B cell (primary cell): ENCODE measurements around the gene OR51I2. TPM values are rescaled to one million over a fixed set of nuclear protein-coding genes. Genes with fewer than 3 reads are reported as not detected.

Source experiments
- ATAC-seq: fragments of 200-7000 bp; cut with Tn5 transposase; one replicate; pipeline ENCODE4 v1.10.0; 2021; ENCODE audit warnings: low read depth, mild to moderate bottlenecking, moderate number of reproducible peaks, moderate library complexity
- CTCF ChIA-PET: fragments of 350-600 bp; sonication (Branson Sonifier 250); formaldehyde crosslinking; loops from one replicate; lab custom pipeline; 2021; ENCODE audit warnings: antibody characterized with exemption, inconsistent platforms; lab: Charles Lee
- POLR2A ChIA-PET: fragments of 350-600 bp; sonication (Branson Sonifier 250); formaldehyde crosslinking; loops from one replicate; lab custom pipeline; 2021; ENCODE audit warnings: antibody characterized with exemption; lab: Charles Lee
- DNase-seq: peaks from one replicate; pipeline ENCODE4 v3.0.0; 2013
- H2AFZ ChIP-seq: 2 replicates; pipeline ENCODE4 v1.6.1; 2012; ENCODE audit warnings: mild to moderate bottlenecking, low read depth, low read length; ENCODE audit not compliant: insufficient read depth, poor library complexity, severe bottlenecking
- H3K27ac ChIP-seq, 2 donors: 1 replicate in 1 of 2; 2 replicates in 1 of 2; pipeline ENCODE4 v1.5.1; 2012 to 2013; ENCODE audit warnings: low read length in 2 of 2, mild to moderate bottlenecking in 2 of 2, moderate library complexity in 1 of 2
- H3K27me3 ChIP-seq, 4 experiments: fragments of 200-600 bp in 1 of 4; sonication (generic) in 1 of 4; replicated peaks in 1 of 4; 1 replicate in 2 of 4; 2 replicates in 2 of 4; pipeline versions ENCODE4 v1.6.1 to v1.7.0; 2013 to 2016; ENCODE audit warnings: low read length in 3 of 4, mild to moderate bottlenecking in 2 of 4, mixed read lengths in 1 of 4, moderate library complexity in 1 of 4; ENCODE audit not compliant: insufficient read depth in 4 of 4, control insufficient read depth in 3 of 4; ENCODE audit errors: control extremely low read depth in 1 of 4
- H3K36me3 ChIP-seq, 2 experiments: replicated peaks in 1 of 2; 1 replicate in 1 of 2; 2 replicates in 1 of 2; pipeline versions ENCODE4 v1.6.1 to v1.7.1; 2013; ENCODE audit warnings: low read length in 1 of 2; ENCODE audit not compliant: insufficient read depth in 2 of 2, control insufficient read depth in 1 of 2; ENCODE audit errors: control extremely low read depth in 1 of 2, extremely low read depth in 1 of 2
- H3K4me1 ChIP-seq, 2 donors: fragments of 200-600 bp in 1 of 2; sonication (generic) in 1 of 2; 1 replicate in 1 of 2; 2 replicates in 1 of 2; pipeline versions ENCODE4 v1.5.1 to v1.6.1; 2013 to 2017; ENCODE audit warnings: low read length in 2 of 2; ENCODE audit not compliant: control insufficient read depth in 2 of 2, insufficient read depth in 2 of 2
- H3K4me2 ChIP-seq: replicated peaks from 2 replicates; pipeline ENCODE3; 2012; ENCODE audit warnings: mild to moderate bottlenecking, low read depth, low read length; ENCODE audit not compliant: poor library complexity, severe bottlenecking
- H3K4me3 ChIP-seq, 5 experiments: fragments of 200-600 bp in 1 of 5; sonication (generic) in 1 of 5; 1 replicate in 3 of 5; 2 replicates in 2 of 5; pipeline versions ENCODE4 v1.5.1 to v1.7.0; 2011 to 2016; ENCODE audit warnings: low read length in 4 of 5, mild to moderate bottlenecking in 4 of 5, low read depth in 2 of 5, control low read depth in 1 of 5, moderate library complexity in 1 of 5; ENCODE audit not compliant: insufficient read depth in 1 of 5; ENCODE audit errors: control extremely low read depth in 1 of 5, extremely low read depth in 1 of 5
- H3K79me2 ChIP-seq: fragments of 200-600 bp; sonication (generic); one replicate; pipeline ENCODE4 v1.6.0; 2016; ENCODE audit warnings: low read length; ENCODE audit not compliant: control insufficient read depth, insufficient read depth
- H3K9ac ChIP-seq: fragments of 200-600 bp; sonication (generic); 2 replicates; pipeline ENCODE4 v1.6.1; 2017; ENCODE audit warnings: mild to moderate bottlenecking, low read length, moderate library complexity
- H3K9me3 ChIP-seq, 3 donors: one replicate each; pipeline versions ENCODE4 v1.6.1 to v1.7.1; 2013; ENCODE audit warnings: low read length in 2 of 3; ENCODE audit not compliant: control insufficient read depth in 2 of 3, insufficient read depth in 1 of 3; ENCODE audit errors: control extremely low read depth in 1 of 3
- H4K20me1 ChIP-seq: 2 replicates; pipeline ENCODE4 v1.6.0; 2012; ENCODE audit warnings: mild to moderate bottlenecking, low read length; ENCODE audit not compliant: insufficient read depth, control insufficient read depth, poor library complexity, severe bottlenecking
- H3K27ac Mint-ChIP-seq: one replicate; pipeline ENCODE4 v1.8.0; 2021; ENCODE audit warnings: mixed read lengths
- H3K27me3 Mint-ChIP-seq: one replicate; pipeline ENCODE4 v1.8.0; 2021; ENCODE audit warnings: mixed read lengths
- H3K4me1 Mint-ChIP-seq: one replicate; pipeline ENCODE4 v1.8.0; 2021; ENCODE audit warnings: mixed read lengths
- H3K4me3 Mint-ChIP-seq: one replicate; pipeline ENCODE4 v1.8.0; 2021; ENCODE audit warnings: mixed read lengths
- H3K9me3 Mint-ChIP-seq: one replicate; pipeline ENCODE4 v1.8.0; 2022; ENCODE audit warnings: mixed read lengths; ENCODE audit not compliant: insufficient read depth
- CTCF ChIP-seq: fragments of 200-600 bp; IDR thresholded peaks from one replicate; pipeline ENCODE4 v1.8.0; 2022; ENCODE audit warnings: antibody characterized with exemption, mild to moderate bottlenecking
- EZH2 ChIP-seq: IDR thresholded peaks from 2 replicates; pipeline ENCODE4 v1.6.1; 2012; ENCODE audit warnings: borderline replicate concordance, low read depth, mild to moderate bottlenecking, moderate library complexity, low read length; ENCODE audit not compliant: insufficient read depth, poor library complexity, severe bottlenecking
- WGBS: methylation state at CpG from one replicate; pipeline ENCODE4 v1.1.5; 2013; ENCODE audit warnings: missing lambda C conversion rate; ENCODE audit not compliant: insufficient coverage; 5-methylcytosine and 5-hydroxymethylcytosine counted together
- intact Hi-C: fragments of 100-400 bp; cut with micrococcal nuclease; formaldehyde crosslinking; loops from one replicate; pipeline ENCODE4 v1.10.0; 2022
- polyA minus RNA-seq: library from RNA; depleted of rRNA, polyadenylated mRNA; stranded (reverse); fragments of >200 nt; gene quantifications from 2 replicates; pipeline ENCODE4 v1.2.3, GENCODE V29; 2012
- polyA plus RNA-seq: library from polyadenylated mRNA; depleted of rRNA; stranded (reverse); fragments of >200 nt; gene quantifications from 2 replicates; pipeline ENCODE4 v1.2.3, GENCODE V29; 2012
- total RNA-seq, 2 donors: library from RNA; stranded (reverse); fragments of 120-200 nt in 1 of 2; gene quantifications; 1 replicate in 1 of 2; 2 replicates in 1 of 2; pipeline versions ENCODE4 v1.2.3 to v1.2.4, GENCODE V29; 2013 to 2022

Gene OR51I2
- total RNA-seq (not detected in 2 replicates), polyA plus RNA-seq (not detected in 2 replicates), polyA minus RNA-seq (not detected in 2 replicates)
- total RNA-seq (2013) = not detected

- Histone ChIP-seq H3K4me1 (no peaks in the 10 kb centered on the region), H3K36me3 (no peaks in the 10 kb centered on the region), H3K27ac (no peak within 1 kb of the TSS), H3K9me3 (no peaks in the 10 kb centered on the region), H4K20me1 (no peaks in the 10 kb centered on the region), H3K9ac (no peak within 1 kb of the TSS), H3K4me2 (no peak within 1 kb of the TSS), H2AFZ (no peak within 1 kb of the TSS), H3K4me3 (no peak within 1 kb of the TSS), H3K27me3 (no peaks in the 10 kb centered on the region), H3K79me2 (no peaks in the 10 kb centered on the region)
- WGBS = 100% methylated on average over 1 of the region's 2 CpGs
- ChIA-PET POLR2A (no interaction called here), CTCF (no interaction called here)
- intact Hi-C loops = no loop called here
- H3K27ac Mint-ChIP-seq = no peak within 1 kb of the TSS
- no peak for ATAC-seq
- H3K27me3 Mint-ChIP-seq = peaks cover 15% of the 10 kb centered on the region
- H3K4me3 Mint-ChIP-seq = no peak within 1 kb of the TSS
- DNase-seq = no peak
- H3K4me1 Mint-ChIP-seq = no peaks in the 10 kb centered on the region
- TF ChIP-seq EZH2 = no peak
- H3K9me3 Mint-ChIP-seq = no peaks in the 10 kb centered on the region
Observed at GRCh38 chr11:5449023-5449422, at the start of gene OR51I2. Gene OR51I2, plus strand, starts transcription at chr11:5449323. Its CDS starts 4,166 bp downstream, at chr11:5453489.

- ChIA-PET CTCF (no interaction called here), POLR2A (no interaction called here)
- Mint-ChIP-seq H3K4me1 (no peaks in the 10 kb centered on the region), H3K9me3 (no peaks in the 10 kb centered on the region), H3K27ac (no peak overlapping the region), H3K4me3 (no peak overlapping the region), H3K27me3 (peaks cover 14% of the 10 kb centered on the region)
- ATAC-seq (no peak), DNase-seq (no peak)
- Histone ChIP-seq H3K4me2 (no peak overlapping the region), H3K27me3 (peaks cover 0 to 9% (median 0%) of the 10 kb centered on the region in 4 experiments), H3K4me1 (no peaks in the 10 kb centered on the region), H2AFZ (no peak overlapping the region), H3K36me3 (no peaks in the 10 kb centered on the region), H4K20me1 (no peaks in the 10 kb centered on the region), H3K9me3 (peaks cover 0 to 4% (median 0%) of the 10 kb centered on the region in 3 donors), H3K4me3 (no peak overlapping the region), H3K27ac (no peak overlapping the region), H3K9ac (no peak overlapping the region), H3K79me2 (no peaks in the 10 kb centered on the region)
- TF ChIP-seq EZH2 (no peak), CTCF (no peak)
- intact Hi-C loops = no loop called here
Observed at GRCh38 chr11:5405173-5405572, 44.0 kb upstream of the OR51I2 start.
